Ishikawa (cell line): Measurements from ENCODE around the gene ANXA1.

Experiments
- CEBPB ChIP-seq: IDR thresholded peaks from 2 replicates; pipeline ENCODE4 v1.6.1; 2012
- CREB1 ChIP-seq: IDR thresholded peaks from 2 replicates; pipeline ENCODE4 v1.6.1; 2012; ENCODE audit warnings: low read depth
- EGR1 ChIP-seq: IDR thresholded peaks from 2 replicates; pipeline ENCODE4 v1.6.1; 2012
- EP300 ChIP-seq: IDR thresholded peaks from 2 replicates; pipeline ENCODE4 v1.6.1; 2012; ENCODE audit warnings: borderline replicate concordance
- FOXM1 ChIP-seq: IDR thresholded peaks from 2 replicates; pipeline ENCODE4 v1.6.1; 2012; ENCODE audit warnings: low read depth, borderline replicate concordance
- MAX ChIP-seq: IDR thresholded peaks from 2 replicates; pipeline ENCODE4 v1.6.1; 2012
- NFIC ChIP-seq: IDR thresholded peaks from 2 replicates; pipeline ENCODE4 v1.6.1; 2012
- RAD21 ChIP-seq: IDR thresholded peaks from 2 replicates; pipeline ENCODE4 v1.6.1; 2012; ENCODE audit warnings: low read depth
- REST ChIP-seq: IDR thresholded peaks from 2 replicates; pipeline ENCODE4 v1.6.1; 2012; ENCODE audit warnings: low read depth, mild to moderate bottlenecking
- TCF12 ChIP-seq: IDR thresholded peaks from 2 replicates; pipeline ENCODE4 v1.6.1; 2012; ENCODE audit warnings: low read depth
- YY1 ChIP-seq: IDR thresholded peaks from 2 replicates; pipeline ENCODE4 v1.6.1; 2012; ENCODE audit warnings: low read depth
- ZBTB7A ChIP-seq: IDR thresholded peaks from 2 replicates; pipeline ENCODE4 v1.6.1; 2012; ENCODE audit warnings: low read depth

- TF ChIP-seq EP300: no peak
- no peak for TF ChIP-seq EGR1
- TF ChIP-seq REST: no peak
- TF ChIP-seq CEBPB: no peak
- no peak for TF ChIP-seq YY1
- TF ChIP-seq ZBTB7A: no peak
- TF ChIP-seq TCF12: no peak
- TF ChIP-seq FOXM1: no peak
- no peak for TF ChIP-seq CREB1
- no peak for TF ChIP-seq NFIC
- no peak for TF ChIP-seq RAD21
- TF ChIP-seq MAX: no peak
Measured at GRCh38 chr9:73199886-73200285, 48.2 kb downstream of the ANXA1 start.
